ENCODE results near the gene AHCYL2.
A peak's percentile ranks its signal among the peaks of the same experiment; 100 is the strongest.

AHCYL2 gene

DNA sequence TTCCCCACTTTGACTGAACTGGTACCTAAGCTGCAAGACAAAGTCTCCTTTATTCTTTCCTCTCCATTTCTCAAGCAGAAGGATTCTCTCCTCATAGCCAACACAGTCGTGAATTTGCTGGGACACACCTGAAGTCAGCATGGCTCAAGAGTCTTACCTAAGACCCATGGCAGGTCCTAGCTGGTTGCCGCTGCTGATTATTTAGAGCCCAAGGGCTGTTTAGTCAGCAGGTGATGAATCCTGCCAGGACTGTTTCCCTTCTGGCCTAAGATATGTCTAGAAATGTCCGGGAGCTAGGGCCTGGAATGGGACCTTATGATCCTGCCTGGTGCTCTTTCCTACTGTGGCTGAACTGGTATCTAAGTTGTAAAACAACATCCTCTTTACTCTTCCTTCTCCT is 82.8 kb downstream of the AHCYL2 start:
- H3K9me3 ChIP-seq (replicated peaks; ENCODE audit: low read length): no peaks in the 10 kb centered on the region

DNA sequence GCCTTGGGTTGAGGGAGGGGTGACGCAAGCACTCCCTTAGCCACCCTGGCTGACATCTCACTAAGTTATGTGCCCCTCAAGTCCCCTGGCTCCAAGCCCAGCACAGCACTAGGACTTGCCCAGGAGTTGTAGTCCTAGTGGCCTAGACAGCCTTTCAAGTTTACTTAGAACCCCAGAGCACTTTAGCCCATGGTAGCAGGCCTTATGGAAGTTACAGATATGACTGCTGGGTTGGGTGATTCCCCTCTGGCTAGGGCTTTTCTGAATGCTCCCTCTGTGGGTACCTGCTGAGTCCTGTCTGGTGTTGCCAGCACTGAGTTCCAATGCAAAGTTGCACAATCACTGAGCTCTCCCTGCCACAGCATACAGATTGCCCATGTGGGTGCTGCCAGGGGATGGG is 83.2 kb downstream of the AHCYL2 start:
- H3K4me3 ChIP-seq (ENCODE audit: low read length): no peak overlapping the region
- H3K9ac ChIP-seq (ENCODE audit: low read depth, low read length): no peak overlapping the region
- no peak overlapping the region for H3K4me2 ChIP-seq (ENCODE audit: low read length)
- peaks cover 6% of the 10 kb centered on the region for H3K4me1 ChIP-seq (ENCODE audit: control insufficient read depth, insufficient read depth, low read length)
- no peaks in the 10 kb centered on the region for H3K27me3 ChIP-seq (ENCODE audit: control insufficient read depth, insufficient read depth, low read length)
- no peaks in the 10 kb centered on the region for H3K36me3 ChIP-seq (ENCODE audit: insufficient read depth, low read length)
- H3K9me3 ChIP-seq (replicated peaks; ENCODE audit: low read length): no peaks in the 10 kb centered on the region

More for the DNA sequence above, 82.8 kb downstream of the AHCYL2 start:
- Histone ChIP-seq H3K4me2 (ENCODE audit: low read length) (no peak overlapping the region), H3K9ac (ENCODE audit: low read depth, low read length) (no peak overlapping the region), H3K4me1 (ENCODE audit: control insufficient read depth, insufficient read depth, low read length) (peaks cover 6% of the 10 kb centered on the region), H3K27me3 (ENCODE audit: control insufficient read depth, insufficient read depth, low read length) (no peaks in the 10 kb centered on the region), H3K4me3 (ENCODE audit: low read length) (no peak overlapping the region), H3K36me3 (ENCODE audit: insufficient read depth, low read length) (no peaks in the 10 kb centered on the region)

DNA sequence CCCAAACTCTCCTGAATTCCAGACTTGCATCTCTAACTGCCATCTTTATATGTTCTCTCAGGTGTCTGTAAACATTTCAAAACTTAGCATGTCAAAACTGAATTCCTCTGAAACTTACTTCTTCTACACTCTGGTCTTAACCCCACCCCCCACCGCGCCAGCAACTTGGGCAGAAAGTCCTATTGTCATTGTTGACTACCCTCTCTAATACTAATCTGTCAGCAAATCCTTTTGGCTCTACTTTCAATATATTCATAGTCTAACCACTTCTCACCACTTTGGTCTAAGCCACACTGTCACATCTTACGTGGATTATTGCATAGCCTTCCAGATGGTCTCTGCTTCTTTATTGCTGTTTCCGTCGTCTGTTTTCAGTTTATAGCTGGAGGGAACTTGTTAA is 86.6 kb downstream of the AHCYL2 start:
- Histone ChIP-seq H3K36me3 (ENCODE audit: insufficient read depth, low read length) (no peaks in the 10 kb centered on the region), H3K9me3 (replicated peaks; ENCODE audit: low read length) (no peaks in the 10 kb centered on the region), H3K9ac (ENCODE audit: low read depth, low read length) (no peak overlapping the region), H3K4me2 (ENCODE audit: low read length) (no peak overlapping the region), H3K4me3 (ENCODE audit: low read length) (no peak overlapping the region), H3K27me3 (ENCODE audit: control insufficient read depth, insufficient read depth, low read length) (no peaks in the 10 kb centered on the region), H3K4me1 (ENCODE audit: control insufficient read depth, insufficient read depth, low read length) (peaks cover 6% of the 10 kb centered on the region)

DNA sequence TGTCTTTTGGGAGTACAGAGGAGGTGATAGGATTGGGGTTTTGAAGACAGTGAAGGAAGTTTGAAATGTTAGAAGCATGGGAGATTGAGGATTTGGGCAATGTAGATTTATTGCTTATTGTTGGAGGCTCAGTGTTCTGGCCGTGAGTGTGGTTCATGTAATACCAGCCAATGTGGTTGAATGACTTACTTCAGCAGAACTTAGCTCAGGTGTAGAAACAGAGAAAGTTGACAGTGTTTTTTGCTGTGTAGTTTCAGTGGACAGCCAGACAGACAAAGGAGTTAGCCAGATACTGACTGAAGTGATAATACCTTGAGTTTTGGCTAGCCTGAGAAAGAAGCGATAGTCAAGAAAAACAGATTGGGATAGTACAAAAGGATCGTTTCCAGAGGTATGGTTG is 88.5 kb downstream of the AHCYL2 start:
- no peaks in the 10 kb centered on the region for H3K9me3 ChIP-seq (replicated peaks; ENCODE audit: low read length)
- no peaks in the 10 kb centered on the region for H3K27me3 ChIP-seq (ENCODE audit: control insufficient read depth, insufficient read depth, low read length)
- no peaks in the 10 kb centered on the region for H3K36me3 ChIP-seq (ENCODE audit: insufficient read depth, low read length)
- no peak overlapping the region for H3K4me3 ChIP-seq (ENCODE audit: low read length)
- H3K9ac ChIP-seq (ENCODE audit: low read depth, low read length): no peak overlapping the region
- no peak overlapping the region for H3K4me2 ChIP-seq (ENCODE audit: low read length)
- peaks cover under 1% of the 10 kb centered on the region for H3K4me1 ChIP-seq (ENCODE audit: control insufficient read depth, insufficient read depth, low read length)

DNA sequence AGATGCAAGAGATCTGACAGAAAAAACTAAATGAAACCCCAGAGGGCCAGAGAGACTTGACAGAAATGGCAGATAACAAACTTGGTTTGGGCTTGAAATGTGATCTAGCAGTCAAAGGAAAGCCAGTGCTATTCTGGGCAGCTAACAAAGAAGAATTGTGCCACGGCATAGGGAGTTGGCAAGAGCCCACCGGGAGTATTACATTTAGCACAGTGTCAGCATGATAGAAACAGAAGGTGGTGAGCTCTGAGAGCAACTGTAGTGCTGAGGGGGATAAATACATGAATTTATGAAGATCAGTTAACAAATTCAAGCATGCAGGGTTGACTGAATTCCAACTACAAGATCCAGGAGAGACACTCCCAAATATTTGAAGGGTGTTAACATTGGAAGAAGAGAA is 91.1 kb downstream of the AHCYL2 start:
- H3K27me3 ChIP-seq (ENCODE audit: control insufficient read depth, insufficient read depth, low read length): no peaks in the 10 kb centered on the region
- no peaks in the 10 kb centered on the region for H3K36me3 ChIP-seq (ENCODE audit: insufficient read depth, low read length)
- no peak overlapping the region for H3K9ac ChIP-seq (ENCODE audit: low read depth, low read length)
- H3K9me3 ChIP-seq (replicated peaks; ENCODE audit: low read length): no peaks in the 10 kb centered on the region
- no peaks in the 10 kb centered on the region for H3K4me1 ChIP-seq (ENCODE audit: control insufficient read depth, insufficient read depth, low read length)
- H3K4me3 ChIP-seq (ENCODE audit: low read length): no peak overlapping the region
- H3K4me2 ChIP-seq (ENCODE audit: low read length): no peak overlapping the region

DNA sequence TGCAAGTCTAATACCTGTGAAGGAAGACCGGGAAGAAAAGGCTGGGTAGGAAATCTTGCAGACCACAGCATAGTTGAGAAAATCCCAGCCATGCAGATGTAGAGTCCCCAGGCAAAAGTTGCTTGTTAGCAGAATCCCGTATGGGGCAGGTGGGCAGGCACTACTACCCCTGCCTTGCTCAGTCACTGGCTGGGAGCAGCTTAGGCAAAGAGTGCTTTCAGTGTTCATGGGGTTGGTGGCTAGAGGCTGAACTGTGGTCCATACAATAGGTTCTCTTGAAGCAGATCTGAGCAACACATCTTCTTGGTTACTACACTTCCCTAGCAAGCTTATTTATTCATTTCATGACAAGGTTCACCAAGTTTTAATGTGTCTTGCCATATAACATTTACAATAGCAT is 92.6 kb downstream of the AHCYL2 start:
- no peaks in the 10 kb centered on the region for H3K9me3 ChIP-seq (replicated peaks; ENCODE audit: low read length)
- H3K27me3 ChIP-seq (ENCODE audit: control insufficient read depth, insufficient read depth, low read length): no peaks in the 10 kb centered on the region
- no peak overlapping the region for H3K9ac ChIP-seq (ENCODE audit: low read depth, low read length)
- H3K4me2 ChIP-seq (ENCODE audit: low read length): no peak overlapping the region
- H3K4me3 ChIP-seq (ENCODE audit: low read length): no peak overlapping the region
- H3K4me1 ChIP-seq (ENCODE audit: control insufficient read depth, insufficient read depth, low read length): no peaks in the 10 kb centered on the region
- H3K36me3 ChIP-seq (ENCODE audit: insufficient read depth, low read length): no peaks in the 10 kb centered on the region

- no peaks in the 10 kb centered on the region for H3K36me3 ChIP-seq (ENCODE audit: insufficient read depth, low read length)
- H3K4me1 ChIP-seq (ENCODE audit: control insufficient read depth, insufficient read depth, low read length): peaks cover 6% of the 10 kb centered on the region
- H3K4me3 ChIP-seq (ENCODE audit: low read length): no peak overlapping the region
- no peaks in the 10 kb centered on the region for H3K27me3 ChIP-seq (ENCODE audit: control insufficient read depth, insufficient read depth, low read length)
- no peak overlapping the region for H3K4me2 ChIP-seq (ENCODE audit: low read length)
- no peak overlapping the region for H3K9ac ChIP-seq (ENCODE audit: low read depth, low read length)
- peaks cover 6% of the 10 kb centered on the region for H3K9me3 ChIP-seq (replicated peaks; ENCODE audit: low read length)
These were observed 102.2 kb downstream of the AHCYL2 start for GRCh38 chr7:129327076-129327475.

DNA sequence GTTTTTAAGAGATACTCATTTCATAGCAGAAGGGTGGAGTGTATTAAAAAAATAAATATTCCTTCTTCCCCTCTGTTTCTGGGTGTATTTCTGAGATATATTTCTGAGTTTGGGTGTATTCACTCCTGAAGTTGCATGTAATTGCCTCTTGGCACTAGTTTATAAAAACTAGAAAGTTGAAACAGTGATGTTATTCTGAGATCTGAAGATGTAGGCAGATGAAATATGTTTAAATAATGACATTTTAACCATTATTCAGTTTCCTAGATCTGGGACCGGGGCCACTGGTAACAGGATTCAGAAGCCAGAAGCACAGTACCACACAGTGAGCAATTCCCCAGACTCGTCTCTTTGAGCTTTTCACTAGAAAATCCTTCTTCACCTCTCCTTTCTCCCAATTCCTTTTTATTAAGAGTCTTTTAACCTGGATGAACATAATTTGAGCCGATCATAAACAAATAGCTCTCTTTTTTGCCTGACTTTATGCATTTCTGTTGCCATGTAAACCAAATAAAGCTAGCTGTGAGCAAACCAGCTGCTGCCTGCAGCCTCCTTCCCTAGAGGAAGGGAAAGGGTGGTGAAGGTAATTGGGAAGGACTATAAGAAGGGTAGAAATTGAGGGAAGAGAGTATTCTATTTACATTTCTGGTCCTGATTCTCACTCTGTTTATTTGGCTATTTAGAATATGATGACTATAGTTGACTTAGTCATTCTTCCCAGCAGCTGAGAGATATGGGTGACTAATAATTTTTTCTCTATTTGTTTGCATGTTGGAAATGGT is 107.6 kb downstream of the AHCYL2 start:
- no peaks in the 10 kb centered on the region for H3K36me3 ChIP-seq (ENCODE audit: insufficient read depth, low read length)
- no peak overlapping the region for H3K4me3 ChIP-seq (ENCODE audit: low read length)
- peaks cover 15% of the 10 kb centered on the region for H3K4me1 ChIP-seq (ENCODE audit: control insufficient read depth, insufficient read depth, low read length)
- no peaks in the 10 kb centered on the region for H3K9me3 ChIP-seq (replicated peaks; ENCODE audit: low read length)
- peak overlapping the region; percentile 55 for H3K4me2 ChIP-seq (ENCODE audit: low read length)
- H3K9ac ChIP-seq (ENCODE audit: low read depth, low read length): peak overlapping the region; percentile 21
- H3K27me3 ChIP-seq (ENCODE audit: control insufficient read depth, insufficient read depth, low read length): no peaks in the 10 kb centered on the region

DNA sequence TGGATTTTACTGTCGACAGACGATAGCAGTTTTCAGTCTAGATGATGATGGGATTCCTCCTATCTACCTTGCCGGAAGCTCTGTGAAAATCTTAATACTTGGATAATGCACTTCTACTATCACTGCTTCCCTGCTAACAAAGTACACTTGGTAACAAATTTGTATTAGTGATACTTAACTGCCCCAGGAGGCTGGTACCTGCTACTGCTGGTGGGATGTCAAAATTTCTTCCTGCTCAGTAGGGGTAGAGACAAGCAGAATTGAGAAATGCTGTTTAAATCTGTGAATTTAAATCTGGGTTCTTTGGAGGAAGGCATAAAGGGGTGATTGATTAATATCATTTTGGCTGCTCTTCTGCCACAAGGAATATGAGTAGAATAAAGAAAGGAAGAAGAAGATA is 109.6 kb downstream of the AHCYL2 start:
- no peaks in the 10 kb centered on the region for H3K9me3 ChIP-seq (replicated peaks; ENCODE audit: low read length)
- no peak overlapping the region for H3K4me3 ChIP-seq (ENCODE audit: low read length)
- H3K9ac ChIP-seq (ENCODE audit: low read depth, low read length): no peak overlapping the region
- no peaks in the 10 kb centered on the region for H3K36me3 ChIP-seq (ENCODE audit: insufficient read depth, low read length)
- H3K27me3 ChIP-seq (ENCODE audit: control insufficient read depth, insufficient read depth, low read length): no peaks in the 10 kb centered on the region
- no peak overlapping the region for H3K4me2 ChIP-seq (ENCODE audit: low read length)
- H3K4me1 ChIP-seq (ENCODE audit: control insufficient read depth, insufficient read depth, low read length): peaks cover 11% of the 10 kb centered on the region

- no peaks in the 10 kb centered on the region for H3K9me3 ChIP-seq (replicated peaks; ENCODE audit: low read length)
- H3K4me2 ChIP-seq (ENCODE audit: low read length): no peak overlapping the region
- H3K9ac ChIP-seq (ENCODE audit: low read depth, low read length): no peak overlapping the region
- no peaks in the 10 kb centered on the region for H3K36me3 ChIP-seq (ENCODE audit: insufficient read depth, low read length)
- H3K4me1 ChIP-seq (ENCODE audit: control insufficient read depth, insufficient read depth, low read length): no peaks in the 10 kb centered on the region
- no peaks in the 10 kb centered on the region for H3K27me3 ChIP-seq (ENCODE audit: control insufficient read depth, insufficient read depth, low read length)
- H3K4me3 ChIP-seq (ENCODE audit: low read length): no peak overlapping the region
These were observed 113.6 kb downstream of the AHCYL2 start for GRCh38 chr7:129338450-129338849.

- Histone ChIP-seq H3K4me2 (ENCODE audit: low read length) (no peak overlapping the region), H3K36me3 (ENCODE audit: insufficient read depth, low read length) (no peaks in the 10 kb centered on the region), H3K9ac (ENCODE audit: low read depth, low read length) (no peak overlapping the region), H3K27me3 (ENCODE audit: control insufficient read depth, insufficient read depth, low read length) (no peaks in the 10 kb centered on the region), H3K4me3 (ENCODE audit: low read length) (no peak overlapping the region), H3K4me1 (ENCODE audit: control insufficient read depth, insufficient read depth, low read length) (peaks cover 6% of the 10 kb centered on the region), H3K9me3 (replicated peaks; ENCODE audit: low read length) (no peaks in the 10 kb centered on the region)
These were observed 116.4 kb downstream of the AHCYL2 start for GRCh38 chr7:129341212-129341611.
